OCI-LY1 (cell line): ENCODE data around the gene MYCT1.
A peak's percentile ranks its signal among the peaks of the same experiment; 100 is the strongest.

Source experiments
- H2AFZ ChIP-seq: fragments of 200-600 bp; sonication (generic), shearing (Covaris generic); 2 replicates; pipeline ENCODE4 v1.6.0; 2014; ENCODE audit warnings: antibody characterized with exemption, mild to moderate bottlenecking, low read length
- H3F3A ChIP-seq: fragments of 200-600 bp; sonication (generic), shearing (Covaris generic); 2 replicates; pipeline ENCODE4 v1.6.0; 2014; ENCODE audit warnings: mild to moderate bottlenecking, antibody characterized with exemption, low read length, moderate library complexity; ENCODE audit not compliant: insufficient read depth
- H3K27ac ChIP-seq: fragments of 200-600 bp; sonication (generic); 2 replicates; pipeline ENCODE4 v1.5.1; 2014; ENCODE audit warnings: low read length, mixed run types, mild to moderate bottlenecking, low read depth; ENCODE audit not compliant: poor library complexity, severe bottlenecking
- H3K27me3 ChIP-seq: fragments of 200-600 bp; sonication (generic); 2 replicates; pipeline ENCODE4 v1.6.0; 2014; ENCODE audit warnings: antibody characterized with exemption, mild to moderate bottlenecking, low read length, moderate library complexity; ENCODE audit not compliant: insufficient read depth
- H3K36me3 ChIP-seq: fragments of 200-600 bp; sonication (generic); 2 replicates; pipeline ENCODE4 v1.6.1; 2014; ENCODE audit warnings: mild to moderate bottlenecking, antibody characterized with exemption, low read length, moderate library complexity, mixed read lengths; ENCODE audit not compliant: insufficient read depth
- H3K4me1 ChIP-seq: fragments of 200-600 bp; sonication (generic); 2 replicates; pipeline ENCODE4 v1.5.1; 2014; ENCODE audit warnings: mild to moderate bottlenecking, low read length, moderate library complexity; ENCODE audit not compliant: insufficient read depth, severe bottlenecking
- H3K4me2 ChIP-seq: fragments of 200-600 bp; sonication (generic), shearing (Covaris generic); 2 replicates; pipeline ENCODE4 v1.6.1; 2014; ENCODE audit warnings: low read length
- H3K4me3 ChIP-seq: fragments of 200-600 bp; sonication (generic); 2 replicates; pipeline ENCODE4 v1.5.1; 2014; ENCODE audit warnings: low read length, low read depth, mild to moderate bottlenecking, mixed read lengths; ENCODE audit not compliant: poor library complexity, severe bottlenecking
- H3K79me2 ChIP-seq: fragments of 200-600 bp; shearing (Covaris generic); 2 replicates; pipeline ENCODE4 v1.6.1; 2016; ENCODE audit warnings: mixed run types, low read length, mixed read lengths; ENCODE audit not compliant: insufficient read depth
- H3K9ac ChIP-seq: fragments of 200-600 bp; sonication (generic), shearing (Covaris generic); 2 replicates; pipeline ENCODE4 v1.6.1; 2014; ENCODE audit warnings: mild to moderate bottlenecking, low read length, mixed read lengths
- H3K9me2 ChIP-seq: fragments of 200-600 bp; sonication (generic), shearing (Covaris generic); 2 replicates; pipeline ENCODE4 v1.6.1; 2014; ENCODE audit warnings: low read depth, mild to moderate bottlenecking, low read length, mixed read lengths
- H3K9me3 ChIP-seq: fragments of 200-600 bp; shearing (Covaris generic); 2 replicates; pipeline ENCODE4 v1.6.1; 2014; ENCODE audit warnings: low read length, mixed read lengths
- H4K20me1 ChIP-seq: fragments of 200-600 bp; sonication (generic), shearing (Covaris generic); 2 replicates; pipeline ENCODE4 v1.6.0; 2016; ENCODE audit warnings: mild to moderate bottlenecking, low read length; ENCODE audit not compliant: insufficient read depth
- EZH2 ChIP-seq: fragments of 200-600 bp; sonication (generic), shearing (Covaris generic); IDR thresholded peaks from 2 replicates; pipeline ENCODE4 v1.8.0; 2017; ENCODE audit warnings: borderline replicate concordance, mixed run types, mild to moderate bottlenecking, antibody characterized with exemption, low read length, moderate library complexity, mixed read lengths
- TF ChIP-seq, protein P1 (sequence below): fragments of 200-600 bp; sonication (generic), shearing (Covaris generic); IDR thresholded peaks from 2 replicates; pipeline ENCODE4 v1.5.1; 2017; ENCODE audit warnings: mild to moderate bottlenecking, antibody characterized with exemption, low read length, moderate library complexity, mixed read lengths

The MYCT1 gene

DNA sequence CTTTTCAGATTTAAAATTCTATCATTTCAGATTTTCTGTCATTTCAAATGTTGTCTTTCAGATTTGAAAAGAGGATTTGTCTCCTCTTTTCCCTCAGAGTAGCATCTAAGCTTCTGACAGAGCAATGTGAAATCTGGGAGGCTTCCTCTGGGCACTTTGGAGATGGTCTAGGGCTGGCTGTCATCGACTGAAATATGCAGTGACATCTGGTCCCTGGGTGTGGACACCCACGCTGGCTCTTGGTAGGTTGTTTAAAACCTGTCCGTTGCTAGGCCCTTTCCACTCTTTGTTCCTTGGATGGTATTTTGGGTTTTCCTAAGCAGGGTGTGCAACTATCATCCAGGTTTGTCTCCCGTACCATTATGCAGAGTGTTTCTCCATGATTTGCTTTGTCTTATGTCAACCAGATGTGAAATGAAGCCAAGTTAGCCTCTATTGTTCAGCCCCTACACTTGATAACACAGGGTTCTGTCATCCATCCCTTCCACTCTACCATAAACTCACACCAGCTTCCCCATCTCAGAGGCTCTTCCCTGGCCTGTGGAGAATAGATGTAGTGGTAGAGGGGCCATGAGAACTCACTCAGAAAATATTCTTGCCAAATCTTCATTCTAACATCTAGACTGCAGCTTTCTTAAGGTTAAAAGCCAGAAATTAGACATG, 47.9 kb downstream of the MYCT1 start:
- TF ChIP-seq, protein P1, sequence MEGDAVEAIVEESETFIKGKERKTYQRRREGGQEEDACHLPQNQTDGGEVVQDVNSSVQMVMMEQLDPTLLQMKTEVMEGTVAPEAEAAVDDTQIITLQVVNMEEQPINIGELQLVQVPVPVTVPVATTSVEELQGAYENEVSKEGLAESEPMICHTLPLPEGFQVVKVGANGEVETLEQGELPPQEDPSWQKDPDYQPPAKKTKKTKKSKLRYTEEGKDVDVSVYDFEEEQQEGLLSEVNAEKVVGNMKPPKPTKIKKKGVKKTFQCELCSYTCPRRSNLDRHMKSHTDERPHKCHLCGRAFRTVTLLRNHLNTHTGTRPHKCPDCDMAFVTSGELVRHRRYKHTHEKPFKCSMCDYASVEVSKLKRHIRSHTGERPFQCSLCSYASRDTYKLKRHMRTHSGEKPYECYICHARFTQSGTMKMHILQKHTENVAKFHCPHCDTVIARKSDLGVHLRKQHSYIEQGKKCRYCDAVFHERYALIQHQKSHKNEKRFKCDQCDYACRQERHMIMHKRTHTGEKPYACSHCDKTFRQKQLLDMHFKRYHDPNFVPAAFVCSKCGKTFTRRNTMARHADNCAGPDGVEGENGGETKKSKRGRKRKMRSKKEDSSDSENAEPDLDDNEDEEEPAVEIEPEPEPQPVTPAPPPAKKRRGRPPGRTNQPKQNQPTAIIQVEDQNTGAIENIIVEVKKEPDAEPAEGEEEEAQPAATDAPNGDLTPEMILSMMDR: no peak
- TF ChIP-seq EZH2: no peak
- no peaks in the 10 kb centered on the region for H3F3A ChIP-seq
- H3K4me1 ChIP-seq: no peaks in the 10 kb centered on the region
- H4K20me1 ChIP-seq: no peaks in the 10 kb centered on the region
- no peaks in the 10 kb centered on the region for H3K79me2 ChIP-seq
- H3K4me3 ChIP-seq: no peak overlapping the region
- H3K4me2 ChIP-seq: no peak overlapping the region
- no peak overlapping the region for H2AFZ ChIP-seq
- no peak overlapping the region for H3K27ac ChIP-seq
- H3K9me2 ChIP-seq: no peaks in the 10 kb centered on the region
- no peaks in the 10 kb centered on the region for H3K36me3 ChIP-seq
- H3K9me3 ChIP-seq: no peaks in the 10 kb centered on the region
- H3K27me3 ChIP-seq: no peaks in the 10 kb centered on the region
- H3K9ac ChIP-seq: no peak overlapping the region

DNA sequence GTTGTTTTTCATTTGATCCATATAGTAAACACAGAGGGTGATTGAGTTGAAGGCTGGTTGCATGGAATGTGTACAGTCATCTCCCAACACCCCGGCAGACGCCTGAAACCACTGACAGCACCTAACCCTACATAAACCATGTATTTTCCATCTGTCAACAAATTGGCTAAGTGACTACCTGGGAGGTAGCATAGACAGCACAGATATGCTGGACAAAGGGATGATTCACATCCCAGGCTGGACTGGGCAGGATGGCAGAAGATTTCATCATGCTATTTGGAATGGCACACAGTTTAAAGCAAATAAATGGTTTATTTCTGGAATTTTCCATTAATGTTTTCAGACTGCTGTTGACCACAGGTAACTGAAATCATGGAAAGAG, 48.5 kb downstream of the MYCT1 start:
- Histone ChIP-seq H3K27me3 (no peaks in the 10 kb centered on the region), H3K9me3 (no peaks in the 10 kb centered on the region), H3K27ac (no peak overlapping the region), H3K4me2 (no peak overlapping the region), H3K9ac (no peak overlapping the region), H3K36me3 (no peaks in the 10 kb centered on the region), H2AFZ (no peak overlapping the region), H3K79me2 (no peaks in the 10 kb centered on the region), H3K4me3 (no peak overlapping the region), H4K20me1 (no peaks in the 10 kb centered on the region), H3K4me1 (no peaks in the 10 kb centered on the region), H3F3A (no peaks in the 10 kb centered on the region), H3K9me2 (no peaks in the 10 kb centered on the region)
- no peak for TF ChIP-seq EZH2
- TF ChIP-seq, protein P1: no peak

DNA sequence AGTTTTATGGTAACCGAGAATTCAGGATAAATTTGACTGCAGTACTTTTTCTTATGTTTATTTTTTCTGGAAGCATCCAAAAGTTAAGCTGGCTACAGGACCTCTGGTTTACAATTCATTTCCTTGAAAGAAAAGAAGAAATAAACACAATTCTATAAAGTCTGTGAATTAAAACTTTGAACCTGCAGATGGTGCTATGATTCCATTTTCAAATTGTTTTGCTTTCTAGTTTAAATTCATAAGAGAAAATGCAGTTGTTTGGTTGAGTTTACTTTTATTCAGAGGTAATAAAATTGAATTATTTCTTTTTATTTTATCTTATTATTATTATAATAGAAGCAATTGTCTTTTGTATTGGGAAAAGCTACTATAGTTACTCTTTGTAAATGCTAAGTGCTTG, 51.1 kb downstream of the MYCT1 start:
- Histone ChIP-seq H3K9me2 (no peaks in the 10 kb centered on the region), H3K36me3 (no peaks in the 10 kb centered on the region), H3F3A (no peaks in the 10 kb centered on the region), H3K27ac (no peak overlapping the region), H3K4me1 (no peaks in the 10 kb centered on the region), H3K4me2 (no peak overlapping the region), H3K9ac (no peak overlapping the region), H3K79me2 (no peaks in the 10 kb centered on the region), H2AFZ (no peak overlapping the region), H3K9me3 (no peaks in the 10 kb centered on the region), H3K4me3 (no peak overlapping the region), H3K27me3 (no peaks in the 10 kb centered on the region), H4K20me1 (no peaks in the 10 kb centered on the region)
- TF ChIP-seq, protein P1: peak; percentile 25; the same call in 1 of the 2 replicates
- TF ChIP-seq EZH2: no peak
